ENCODE results near the gene CCNJ.

CCNJ gene

DNA sequence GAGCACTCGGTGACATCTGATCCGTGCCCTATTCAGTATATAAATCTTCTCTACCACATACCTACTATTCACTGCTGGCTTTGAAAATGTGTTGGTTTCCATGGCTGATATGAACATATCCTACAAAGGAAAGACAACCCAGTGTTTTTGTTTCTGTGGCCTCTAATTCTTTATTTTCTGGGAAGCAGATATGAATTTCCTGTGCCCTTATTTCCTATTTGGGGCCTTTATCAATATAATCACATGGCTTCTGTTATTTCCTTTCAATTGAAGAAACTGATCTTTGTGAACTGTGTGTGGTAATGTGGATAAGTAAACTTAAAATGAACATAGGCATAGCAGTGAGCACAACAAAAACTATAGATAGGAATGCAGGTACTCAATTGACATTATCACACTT is 10.6 kb downstream of the CCNJ start:
- no peak overlapping the region for H3K4me3 ChIP-seq (ENCODE audit: low read depth, low read length)

DNA sequence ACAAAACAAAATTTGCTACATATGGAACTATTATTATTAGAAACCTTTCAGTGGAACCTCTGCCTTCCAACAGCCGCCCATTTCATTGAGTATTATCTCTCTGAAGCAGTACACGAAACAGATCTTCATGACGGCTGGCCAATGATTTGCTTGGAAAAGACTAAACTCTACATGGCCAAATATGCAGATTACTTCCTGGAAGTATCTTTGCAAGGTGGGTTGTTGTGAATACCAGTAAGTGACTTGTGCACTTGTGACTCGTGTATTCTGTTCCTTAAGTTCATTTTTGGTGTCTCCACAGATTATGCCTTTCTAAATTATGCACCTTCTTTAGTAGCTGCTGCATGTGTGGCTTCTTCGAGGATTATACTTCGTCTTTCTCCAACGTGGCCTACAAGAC is 13.4 kb downstream of the CCNJ start:
- H3K4me3 ChIP-seq (ENCODE audit: low read depth, low read length), result no peak overlapping the region

DNA sequence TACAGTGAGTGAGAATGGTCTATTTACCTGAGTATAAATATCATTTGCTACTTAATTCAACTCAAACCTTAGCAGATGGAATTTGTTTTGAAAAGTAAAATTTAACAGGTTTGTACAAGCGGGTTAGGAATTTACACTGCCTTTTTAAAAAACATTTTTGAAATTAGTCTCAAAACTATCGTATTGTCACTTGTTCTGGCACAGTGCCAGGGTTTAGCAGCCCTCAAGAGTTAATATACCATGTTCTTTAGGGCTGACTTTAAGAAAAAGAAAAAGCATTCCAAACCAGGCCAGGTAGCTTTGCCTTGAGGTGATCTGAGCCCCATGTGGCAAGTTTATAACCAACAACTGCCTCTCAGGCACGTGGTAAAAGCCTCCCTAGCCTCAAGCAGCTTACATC is 17.8 kb downstream of the CCNJ start:
- H3K4me3 ChIP-seq (ENCODE audit: low read depth, low read length), result no peak overlapping the region

- no peak overlapping the region for H3K4me3 ChIP-seq (ENCODE audit: low read depth, low read length)
Measured at GRCh38 chr10:96072674-96073073, 29.3 kb downstream of the CCNJ start.

DNA sequence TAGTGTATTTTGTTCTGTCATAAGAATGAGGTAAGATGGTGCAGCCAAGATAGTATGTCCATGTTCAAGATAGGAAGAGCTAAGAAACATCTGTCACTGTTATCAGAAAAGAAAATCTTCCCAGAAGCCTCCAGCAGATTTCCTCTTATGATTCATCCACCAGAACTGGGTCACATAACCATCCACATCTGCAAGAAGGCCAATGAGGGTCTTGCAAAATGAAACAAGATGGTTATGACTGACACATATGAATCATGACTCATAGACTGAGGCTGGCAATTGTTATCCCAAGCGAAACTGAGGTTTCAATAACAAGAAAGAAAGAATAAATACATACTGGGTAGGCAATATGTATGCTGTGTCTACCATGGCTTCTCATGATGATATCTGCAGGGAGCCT is 30.3 kb downstream of the CCNJ start:
- no peak overlapping the region for H3K4me3 ChIP-seq (ENCODE audit: low read depth, low read length)

GRCh38 chr10:96074776-96075175 is 31.4 kb downstream of the CCNJ start:
- no peak overlapping the region for H3K4me3 ChIP-seq (ENCODE audit: low read depth, low read length)

GRCh38 chr10:96075977-96076376 is 32.6 kb downstream of the CCNJ start:
- no peak overlapping the region for H3K4me3 ChIP-seq (ENCODE audit: low read depth, low read length)

DNA sequence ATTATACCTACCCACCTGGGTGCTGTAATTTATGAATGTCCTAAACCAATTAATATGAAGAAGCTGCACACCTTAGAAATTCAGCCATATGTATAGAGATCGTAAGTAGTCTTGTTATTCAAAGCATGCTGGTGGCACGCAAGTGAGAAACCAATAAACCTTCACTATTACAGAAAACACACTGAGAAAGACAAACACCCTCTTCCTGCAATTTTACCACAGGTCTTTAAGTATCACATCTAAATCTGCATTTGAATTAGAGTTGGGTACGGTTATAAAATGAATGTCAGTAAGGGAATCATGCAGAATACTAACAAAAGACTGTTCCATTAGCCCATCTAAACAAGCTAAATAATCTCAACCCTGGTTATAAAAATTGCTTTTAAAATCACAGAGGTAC is 33.8 kb downstream of the CCNJ start:
- no peak overlapping the region for H3K4me3 ChIP-seq (ENCODE audit: low read depth, low read length)

DNA sequence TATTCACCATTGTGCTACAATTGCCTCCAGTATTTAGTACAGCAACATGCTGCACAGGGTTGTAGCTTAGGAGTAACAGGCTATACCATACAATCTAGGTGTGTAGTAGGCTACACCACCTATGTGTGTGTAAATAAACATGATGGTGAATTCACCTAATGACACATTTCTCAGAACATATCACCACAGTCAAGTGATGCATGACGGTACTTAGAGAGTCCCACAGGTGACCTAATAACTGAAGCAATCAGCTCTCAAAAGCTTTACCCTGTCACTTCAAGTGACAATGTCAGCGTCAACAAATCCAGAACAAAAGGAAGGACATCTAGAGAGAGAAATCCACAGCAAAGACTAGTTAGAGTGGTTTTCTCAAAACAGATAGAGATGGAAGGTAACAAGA is 38.8 kb downstream of the CCNJ start:
- no peak overlapping the region for H3K4me3 ChIP-seq (ENCODE audit: low read depth, low read length)

GRCh38 chr10:96082748-96083147 is 39.4 kb downstream of the CCNJ start:
- no peak overlapping the region for H3K4me3 ChIP-seq (ENCODE audit: low read depth, low read length)

DNA sequence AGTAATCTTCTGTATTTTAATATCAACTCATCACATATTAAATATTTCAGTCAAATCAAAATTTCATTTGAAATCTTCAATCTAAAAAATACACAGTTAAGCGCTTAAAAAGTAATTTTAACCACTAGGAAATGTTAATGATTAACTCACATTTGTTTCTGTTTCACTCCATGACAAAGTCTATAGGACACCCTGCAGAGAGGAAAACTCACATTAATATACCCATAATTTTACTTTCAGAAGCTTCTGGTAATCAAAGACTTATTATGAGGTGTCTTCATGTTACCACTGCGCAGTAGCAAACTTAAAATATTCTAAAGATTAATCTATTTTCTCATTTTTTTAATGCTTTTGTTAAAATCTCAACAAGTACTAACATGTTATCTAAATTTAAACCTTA is 45.7 kb downstream of the CCNJ start:
- no peak overlapping the region for H3K4me3 ChIP-seq (ENCODE audit: low read depth, low read length)

GRCh38 chr10:96089670-96090462 is 46.5 kb downstream of the CCNJ start:
- H3K4me3 ChIP-seq (ENCODE audit: low read depth, low read length), result no peak overlapping the region

- no peak overlapping the region for H3K4me3 ChIP-seq (ENCODE audit: low read depth, low read length)
Measured at GRCh38 chr10:96090463-96090800, 47.0 kb downstream of the CCNJ start.

GRCh38 chr10:96092999-96093767 is 49.8 kb downstream of the CCNJ start:
- H3K4me3 ChIP-seq (ENCODE audit: low read depth, low read length), result no peak overlapping the region

- H3K4me3 ChIP-seq (ENCODE audit: low read depth, low read length), result no peak overlapping the region
Measured at GRCh38 chr10:96093948-96094347, 50.6 kb downstream of the CCNJ start.

- H3K4me3 ChIP-seq (ENCODE audit: low read depth, low read length), result no peak overlapping the region
Measured at GRCh38 chr10:96096958-96097357, 53.6 kb downstream of the CCNJ start.

- H3K4me3 ChIP-seq (ENCODE audit: low read depth, low read length), result no peak overlapping the region
Measured at GRCh38 chr10:96097865-96098264, 54.5 kb downstream of the CCNJ start.

DNA sequence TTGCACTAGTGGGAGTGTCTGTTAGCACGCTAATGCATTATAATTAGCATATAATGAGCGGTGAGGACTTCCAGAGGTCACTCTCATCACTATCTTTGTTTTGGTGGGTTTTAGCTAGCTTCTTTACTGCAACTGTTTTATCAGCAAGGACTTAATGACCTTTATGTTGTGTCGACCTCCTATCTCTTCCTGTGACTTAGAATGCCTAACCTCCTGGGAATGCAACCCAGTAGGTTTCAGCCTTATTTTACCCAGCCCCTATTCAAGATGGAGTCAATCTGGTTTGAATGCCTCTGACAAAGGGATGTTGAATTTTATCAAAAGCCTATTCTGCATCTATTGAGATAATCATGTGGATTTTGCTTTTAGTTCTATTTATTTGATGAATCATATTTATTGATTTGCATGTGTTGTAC is 64.2 kb downstream of the CCNJ start:
- no peak overlapping the region for H3K4me3 ChIP-seq (ENCODE audit: low read depth, low read length)
